MM.1S (cell line): ENCODE results near the gene EPHA7.

Experiments
- DNase-seq: peaks from one replicate; pipeline ENCODE4 v3.0.0-alpha.2; 2015
- H2AFZ ChIP-seq: fragments of 300-600 bp; sonication (generic); 2 replicates; pipeline ENCODE4 v1.6.0; 2016; ENCODE audit warnings: antibody characterized with exemption, low read length
- H3F3A ChIP-seq: fragments of 300-600 bp; sonication (generic); 2 replicates; pipeline ENCODE4 v1.6.1; 2016; ENCODE audit warnings: mild to moderate bottlenecking, antibody characterized with exemption, low read length, moderate library complexity, mixed read lengths; ENCODE audit not compliant: insufficient read depth
- H3K27ac ChIP-seq: fragments of 300-600 bp; sonication (generic); 2 replicates; pipeline ENCODE4 v1.5.1; 2016; ENCODE audit warnings: mild to moderate bottlenecking, low read length
- H3K27me3 ChIP-seq: fragments of 300-600 bp; sonication (generic); replicated peaks from 2 replicates; pipeline ENCODE4 v1.6.0; 2016; ENCODE audit warnings: low read length; ENCODE audit not compliant: insufficient read depth
- H3K36me3 ChIP-seq: fragments of 300-600 bp; sonication (generic); replicated peaks from 2 replicates; pipeline ENCODE4 v1.6.1; 2016; ENCODE audit warnings: mild to moderate bottlenecking, low read length, mixed read lengths; ENCODE audit not compliant: insufficient read depth
- H3K4me1 ChIP-seq: fragments of 300-600 bp; sonication (generic); 2 replicates; pipeline ENCODE4 v1.6.1; 2016; ENCODE audit warnings: low read length, mixed read lengths
- H3K4me2 ChIP-seq: fragments of 300-600 bp; sonication (generic); 2 replicates; pipeline ENCODE4 v1.6.0; 2016; ENCODE audit warnings: low read depth, low read length
- H3K4me3 ChIP-seq: fragments of 300-600 bp; sonication (generic); 2 replicates; pipeline ENCODE4 v1.5.1; 2016; ENCODE audit warnings: low read length, mixed read lengths
- H3K79me2 ChIP-seq: fragments of 300-600 bp; sonication (generic); 2 replicates; pipeline ENCODE4 v1.6.1; 2016; ENCODE audit warnings: mixed run types, low read length, mixed read lengths
- H3K9ac ChIP-seq: fragments of 300-600 bp; sonication (generic); 2 replicates; pipeline ENCODE4 v1.6.1; 2016; ENCODE audit warnings: low read length, mixed read lengths
- H3K9me2 ChIP-seq: fragments of 300-600 bp; sonication (generic); replicated peaks from 2 replicates; pipeline ENCODE4 v1.6.1; 2016; ENCODE audit warnings: mild to moderate bottlenecking, low read length, mixed read lengths; ENCODE audit not compliant: insufficient read depth
- H3K9me3 ChIP-seq: fragments of 300-600 bp; sonication (generic); replicated peaks from 2 replicates; pipeline ENCODE4 v1.6.1; 2016; ENCODE audit warnings: mild to moderate bottlenecking, low read length, mixed read lengths; ENCODE audit not compliant: insufficient read depth
- H4K20me1 ChIP-seq: fragments of 300-600 bp; sonication (generic); 2 replicates; pipeline ENCODE4 v1.6.1; 2016; ENCODE audit warnings: mild to moderate bottlenecking, low read length, moderate library complexity, mixed read lengths; ENCODE audit not compliant: insufficient read depth
- CTCF ChIP-seq: fragments of 300-600 bp; sonication (generic); IDR thresholded peaks from 2 replicates; pipeline ENCODE4 v1.5.1; 2016; ENCODE audit warnings: antibody characterized with exemption, low read length, mixed read lengths
- EZH2 ChIP-seq: fragments of 300-600 bp; sonication (generic); optimal IDR thresholded peaks from 2 replicates; pipeline ENCODE3; 2017; ENCODE audit warnings: low read depth, mild to moderate bottlenecking, antibody characterized with exemption, low read length, mixed read lengths
- EZH2phosphoT487 ChIP-seq: fragments of 300-600 bp; sonication (generic); IDR thresholded peaks from 2 replicates; pipeline ENCODE4 v1.6.1; 2018; ENCODE audit warnings: antibody characterized with exemption, low read length

The EPHA7 gene

GRCh38 chr6:93193868-93194267 is 225.5 kb downstream of the EPHA7 start:
- no peak for TF ChIP-seq EZH2phosphoT487
- no peak for TF ChIP-seq CTCF
- no peak for TF ChIP-seq EZH2
- H3K36me3 ChIP-seq, result no peaks in the 10 kb centered on the region
- no peak overlapping the region for H3K4me3 ChIP-seq
- no peak for DNase-seq
- no peak overlapping the region for H2AFZ ChIP-seq
- no peaks in the 10 kb centered on the region for H3K9me2 ChIP-seq
- no peaks in the 10 kb centered on the region for H4K20me1 ChIP-seq
- H3K9me3 ChIP-seq, result no peaks in the 10 kb centered on the region
- no peak overlapping the region for H3K4me2 ChIP-seq
- H3K27ac ChIP-seq, result no peak overlapping the region
- no peak overlapping the region for H3K9ac ChIP-seq
- H3F3A ChIP-seq, result no peaks in the 10 kb centered on the region
- no peaks in the 10 kb centered on the region for H3K27me3 ChIP-seq
- no peaks in the 10 kb centered on the region for H3K79me2 ChIP-seq
- no peaks in the 10 kb centered on the region for H3K4me1 ChIP-seq
